H9 (cell line): ENCODE data around the gene ZMIZ1. TPM values are rescaled to one million over a fixed set of nuclear protein-coding genes. Genes with fewer than 3 reads are reported as not detected.

ENCODE experiments used
- DNase-seq: peaks from one replicate; pipeline ENCODE4 v3.0.0-alpha.2; 2017
- H2AFZ ChIP-seq: one replicate; pipeline ENCODE4 v1.6.1; 2013; ENCODE audit warnings: mild to moderate bottlenecking, low read length, control low read depth, moderate library complexity
- H2AK5ac ChIP-seq: 2 replicates; pipeline ENCODE4 v1.6.1; 2013; ENCODE audit warnings: low read length, control low read depth, mixed read lengths; ENCODE audit not compliant: insufficient read length
- H2BK120ac ChIP-seq: one replicate; pipeline ENCODE4 v1.6.1; 2013; ENCODE audit warnings: low read depth, mild to moderate bottlenecking, low read length, control low read depth, inconsistent platforms; ENCODE audit not compliant: poor library complexity, severe bottlenecking
- H2BK12ac ChIP-seq: 2 replicates; pipeline ENCODE4 v1.6.1; 2013; ENCODE audit warnings: low read length, control low read depth, mixed read lengths, low read depth; ENCODE audit not compliant: insufficient read length
- H2BK15ac ChIP-seq: 2 replicates; pipeline ENCODE4 v1.6.1; 2013; ENCODE audit warnings: low read depth, low read length, control low read depth
- H2BK20ac ChIP-seq: one replicate; pipeline ENCODE4 v1.6.1; 2013; ENCODE audit warnings: low read depth, mild to moderate bottlenecking, low read length, control low read depth, inconsistent platforms; ENCODE audit not compliant: poor library complexity, severe bottlenecking
- H2BK5ac ChIP-seq: 2 replicates; pipeline ENCODE4 v1.6.1; 2013; ENCODE audit warnings: low read length, control low read depth, mixed read lengths; ENCODE audit not compliant: insufficient read length
- H3K14ac ChIP-seq: 2 replicates; pipeline ENCODE4 v1.6.1; 2013; ENCODE audit warnings: low read length, control low read depth; ENCODE audit not compliant: insufficient read depth
- H3K18ac ChIP-seq: 2 replicates; pipeline ENCODE4 v1.6.1; 2013; ENCODE audit warnings: low read depth, mild to moderate bottlenecking, mixed read lengths, low read length, control low read depth; ENCODE audit not compliant: insufficient read length
- H3K23ac ChIP-seq: 2 replicates; pipeline ENCODE4 v1.6.1; 2013; ENCODE audit warnings: low read length, control low read depth, mixed read lengths, low read depth; ENCODE audit not compliant: insufficient read length
- H3K23me2 ChIP-seq: 2 replicates; pipeline ENCODE4 v1.6.1; 2013; ENCODE audit warnings: low read depth, mild to moderate bottlenecking, mixed read lengths, low read length, control low read depth; ENCODE audit not compliant: insufficient read length, poor library complexity, severe bottlenecking
- H3K27ac ChIP-seq: 2 replicates; pipeline ENCODE4 v1.5.1; 2013; ENCODE audit warnings: low read length, control low read depth, mixed read lengths, low read depth; ENCODE audit not compliant: insufficient read length
- H3K27me3 ChIP-seq: 2 replicates; pipeline ENCODE4 v1.6.1; 2013; ENCODE audit warnings: low read length, control low read depth, inconsistent platforms; ENCODE audit not compliant: insufficient read depth
- H3K4ac ChIP-seq: 2 replicates; pipeline ENCODE4 v1.6.1; 2013; ENCODE audit warnings: low read depth, mild to moderate bottlenecking, control low read depth, inconsistent platforms, low read length, moderate library complexity
- H3K4me1 ChIP-seq: 2 replicates; pipeline ENCODE4 v1.6.1; 2013; ENCODE audit warnings: low read length, control low read depth, inconsistent platforms; ENCODE audit not compliant: insufficient read depth
- H3K4me2 ChIP-seq: 2 replicates; pipeline ENCODE4 v1.6.1; 2013; ENCODE audit warnings: low read length, control low read depth, mixed read lengths; ENCODE audit not compliant: insufficient read length, insufficient read depth
- H3K56ac ChIP-seq: 2 replicates; pipeline ENCODE4 v1.6.1; 2013; ENCODE audit warnings: low read depth, mild to moderate bottlenecking, mixed read lengths, low read length, control low read depth; ENCODE audit not compliant: insufficient read length
- H3K79me1 ChIP-seq: 2 replicates; pipeline ENCODE4 v1.6.1; 2013; ENCODE audit warnings: low read depth, mild to moderate bottlenecking, moderate library complexity, low read length, control low read depth, inconsistent platforms; ENCODE audit not compliant: insufficient read depth, poor library complexity, severe bottlenecking
- H3K79me2 ChIP-seq: 2 replicates; pipeline ENCODE4 v1.6.1; 2013; ENCODE audit warnings: low read length, control low read depth, inconsistent platforms; ENCODE audit not compliant: insufficient read depth
- H3K9ac ChIP-seq: 2 replicates; pipeline ENCODE4 v1.6.1; 2013; ENCODE audit warnings: low read length, control low read depth, mixed read lengths; ENCODE audit not compliant: insufficient read length; ENCODE audit errors: extremely low read depth
- H3K9me3 ChIP-seq: one replicate; pipeline ENCODE4 v1.6.1; 2013; ENCODE audit warnings: low read depth, low read length, inconsistent platforms; ENCODE audit not compliant: control insufficient read depth
- H3T11ph ChIP-seq: one replicate; pipeline ENCODE4 v1.6.1; 2013; ENCODE audit warnings: mild to moderate bottlenecking, low read length, control low read depth, inconsistent platforms
- H4K20me1 ChIP-seq: one replicate; pipeline ENCODE4 v1.6.1; 2013; ENCODE audit not compliant: control insufficient read depth, insufficient read length, insufficient read depth
- H4K5ac ChIP-seq: 2 replicates; pipeline ENCODE4 v1.6.1; 2013; ENCODE audit warnings: low read depth, mild to moderate bottlenecking, mixed read lengths, low read length, control low read depth; ENCODE audit not compliant: insufficient read length
- H4K8ac ChIP-seq: replicated peaks from 2 replicates; pipeline ENCODE4 v1.6.1; 2013; ENCODE audit warnings: low read length, control low read depth, mixed read lengths, low read depth; ENCODE audit not compliant: insufficient read length
- H4K91ac ChIP-seq: 2 replicates; pipeline ENCODE4 v1.6.1; 2013; ENCODE audit warnings: low read depth, mild to moderate bottlenecking, moderate library complexity, mixed read lengths, low read length, control low read depth; ENCODE audit not compliant: insufficient read length
- H3K27ac Mint-ChIP-seq, 3 experiments: 2 replicates in 2 of 3; 3 replicates in 1 of 3; pipeline ENCODE4 v1.8.0; 2020 to 2021; ENCODE audit warnings: mixed read lengths in 3 of 3, mild to moderate bottlenecking in 1 of 3, moderate library complexity in 1 of 3
- H3K27me3 Mint-ChIP-seq: 2 replicates; pipeline ENCODE4 v1.8.0; 2021; ENCODE audit warnings: low read depth, mild to moderate bottlenecking, moderate library complexity, mixed read lengths
- H3K36me3 Mint-ChIP-seq, 3 experiments: 2 replicates in 2 of 3; 3 replicates in 1 of 3; pipeline ENCODE4 v1.8.0; 2020 to 2021; ENCODE audit warnings: low read depth in 3 of 3, mixed read lengths in 3 of 3; ENCODE audit not compliant: insufficient read depth in 1 of 3
- H3K4me1 Mint-ChIP-seq, 2 experiments: 2 replicates each; pipeline ENCODE4 v1.8.0; 2020; ENCODE audit warnings: mixed read lengths in 2 of 2
- H3K4me3 Mint-ChIP-seq, 2 experiments: 2 replicates in 1 of 2; 3 replicates in 1 of 2; pipeline ENCODE4 v1.8.0; 2020 to 2021; ENCODE audit warnings: mild to moderate bottlenecking in 2 of 2, mixed read lengths in 2 of 2, moderate library complexity in 1 of 2
- H3K9me3 Mint-ChIP-seq, 2 experiments: 2 replicates in 1 of 2; 3 replicates in 1 of 2; pipeline ENCODE4 v1.8.0; 2020; ENCODE audit warnings: mild to moderate bottlenecking in 2 of 2, mixed read lengths in 2 of 2, moderate library complexity in 1 of 2
- WGBS: extraction: QIAGEN DNeasy Blood & Tissue Kit; methylation state at CpG from one replicate; pipeline ENCODE4 v1.1.7; 2013; ENCODE audit warnings: missing lambda C conversion rate, low lambda C conversion rate, mixed read lengths; ENCODE audit not compliant: insufficient read length; ENCODE audit errors: extremely low coverage; 5-methylcytosine and 5-hydroxymethylcytosine counted together
- total RNA-seq: library from RNA; stranded (reverse); gene quantifications from 2 replicates; pipeline ENCODE4 v1.2.1, GENCODE V29; 2021
- TF ChIP-seq, protein P1 (sequence below): fragments of 200-600 bp; sonication (generic); conservative IDR thresholded peaks from 3 replicates; pipeline ENCODE4 v1.8.0; 2021; ENCODE audit warnings: antibody characterized with exemption, mild to moderate bottlenecking

ZMIZ1 gene
- total RNA-seq, 1 experiment from 2014 or later: 36.9 TPM

DNA sequence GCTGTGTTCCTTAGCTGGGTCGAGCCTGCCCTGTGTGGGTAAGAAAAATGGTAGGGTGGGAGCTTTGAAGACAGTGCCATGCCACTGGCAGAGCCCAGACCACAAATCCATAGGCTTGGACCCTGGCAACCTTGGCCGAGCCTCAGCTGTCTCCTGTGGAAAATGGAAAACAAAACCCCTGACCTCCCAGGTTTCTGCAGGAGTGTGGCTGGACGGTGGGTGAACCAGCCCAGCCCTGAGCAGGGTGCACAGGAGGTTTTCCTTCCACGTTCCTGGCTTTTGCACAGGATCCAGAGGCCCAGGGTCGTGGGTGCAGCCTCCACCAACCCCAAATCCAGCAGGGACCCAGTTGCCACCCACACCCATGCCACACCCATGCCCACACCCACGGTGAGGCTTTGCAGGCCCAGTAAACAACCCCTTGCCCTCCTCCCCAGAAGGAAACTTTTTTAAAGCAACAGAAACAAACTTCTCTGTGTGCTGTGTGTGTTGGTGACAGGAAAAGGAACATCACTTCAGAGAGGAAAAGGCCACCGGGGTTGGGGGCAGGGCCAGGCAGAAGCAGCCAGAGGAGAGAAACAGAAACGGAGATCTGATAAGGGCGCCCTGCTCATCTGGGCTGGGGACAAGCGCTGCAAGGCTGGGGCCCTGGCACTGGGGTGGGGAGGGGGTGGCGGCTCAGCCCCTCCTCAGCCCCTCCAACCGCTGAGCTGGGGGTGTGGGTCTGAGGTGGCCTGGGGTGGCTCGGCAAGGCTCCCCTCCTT, 20.7 kb upstream of the ZMIZ1 start:
- Mint-ChIP-seq H3K4me1 (peaks cover 38 to 46% of the 10 kb centered on the region in 2 experiments), H3K27me3 (peaks cover 23% of the 10 kb centered on the region), H3K27ac (no peak overlapping the region), H3K36me3 (no peaks in the 10 kb centered on the region), H3K9me3 (no peaks in the 10 kb centered on the region), H3K4me3 (no peak overlapping the region)
- Histone ChIP-seq H3K79me1 (no peaks in the 10 kb centered on the region), H2AFZ (no peak overlapping the region), H2BK20ac (no peak overlapping the region), H2BK120ac (no peak overlapping the region), H3K4ac (no peak overlapping the region), H4K8ac (no peak overlapping the region), H4K91ac (no peak overlapping the region), H3K9me3 (no peaks in the 10 kb centered on the region), H2BK5ac (no peak overlapping the region), H3K14ac (no peak overlapping the region), H3K79me2 (no peaks in the 10 kb centered on the region), H3K18ac (no peak overlapping the region), H3K56ac (no peak overlapping the region), H3K4me1 (peaks cover 2% of the 10 kb centered on the region; the same call in 1 of the 2 replicates), H3K23ac (no peak overlapping the region), H3K27ac (no peak overlapping the region), H2AK5ac (no peak overlapping the region), H2BK15ac (no peak overlapping the region), H3K27me3 (no peaks in the 10 kb centered on the region), H3K23me2 (no peaks in the 10 kb centered on the region), H2BK12ac (no peak overlapping the region), H3T11ph (no peak overlapping the region), H4K5ac (no peak overlapping the region), H3K9ac (no peak overlapping the region), H4K20me1 (no peaks in the 10 kb centered on the region), H3K4me2 (no peak overlapping the region)
- no peak for DNase-seq
- WGBS: no CpG with 5 or more reads among the region's 13 CpGs
- TF ChIP-seq, protein P1, sequence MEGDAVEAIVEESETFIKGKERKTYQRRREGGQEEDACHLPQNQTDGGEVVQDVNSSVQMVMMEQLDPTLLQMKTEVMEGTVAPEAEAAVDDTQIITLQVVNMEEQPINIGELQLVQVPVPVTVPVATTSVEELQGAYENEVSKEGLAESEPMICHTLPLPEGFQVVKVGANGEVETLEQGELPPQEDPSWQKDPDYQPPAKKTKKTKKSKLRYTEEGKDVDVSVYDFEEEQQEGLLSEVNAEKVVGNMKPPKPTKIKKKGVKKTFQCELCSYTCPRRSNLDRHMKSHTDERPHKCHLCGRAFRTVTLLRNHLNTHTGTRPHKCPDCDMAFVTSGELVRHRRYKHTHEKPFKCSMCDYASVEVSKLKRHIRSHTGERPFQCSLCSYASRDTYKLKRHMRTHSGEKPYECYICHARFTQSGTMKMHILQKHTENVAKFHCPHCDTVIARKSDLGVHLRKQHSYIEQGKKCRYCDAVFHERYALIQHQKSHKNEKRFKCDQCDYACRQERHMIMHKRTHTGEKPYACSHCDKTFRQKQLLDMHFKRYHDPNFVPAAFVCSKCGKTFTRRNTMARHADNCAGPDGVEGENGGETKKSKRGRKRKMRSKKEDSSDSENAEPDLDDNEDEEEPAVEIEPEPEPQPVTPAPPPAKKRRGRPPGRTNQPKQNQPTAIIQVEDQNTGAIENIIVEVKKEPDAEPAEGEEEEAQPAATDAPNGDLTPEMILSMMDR: no peak
